HG03342 (cell line): ENCODE results near the gene RBM33.

Source experiments
- ATAC-seq: cut with Tn5 transposase; IDR thresholded peaks from one replicate; pipeline ENCODE4 v1.9.1; 2021; ENCODE audit warnings: mild to moderate bottlenecking, moderate library complexity; ENCODE audit not compliant: unreplicated experiment

RBM33 gene

DNA sequence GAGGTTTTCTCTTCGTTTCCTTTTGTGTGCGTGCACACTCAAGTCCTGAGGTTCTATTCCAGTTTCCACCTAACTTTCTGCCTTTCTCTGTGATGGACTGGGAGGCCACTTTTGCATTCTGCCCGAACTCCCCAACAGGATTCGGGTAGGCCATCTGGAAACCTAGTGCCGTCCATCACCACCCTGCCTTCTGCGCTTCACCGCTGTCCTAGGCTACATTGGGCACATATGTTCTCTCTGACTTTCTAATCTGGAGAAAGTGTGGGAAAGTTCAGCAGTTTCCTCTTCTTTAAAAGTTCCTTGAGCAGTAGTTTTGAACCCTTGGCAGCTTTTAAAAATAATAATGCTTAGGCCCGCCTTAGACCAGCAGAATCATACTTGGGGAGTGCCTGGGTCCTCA, 121.0 kb downstream of the RBM33 start:
- ATAC-seq, result no peak

GRCh38 chr7:155766386-155766785, 121.9 kb downstream of the RBM33 start:
- no peak for ATAC-seq

DNA sequence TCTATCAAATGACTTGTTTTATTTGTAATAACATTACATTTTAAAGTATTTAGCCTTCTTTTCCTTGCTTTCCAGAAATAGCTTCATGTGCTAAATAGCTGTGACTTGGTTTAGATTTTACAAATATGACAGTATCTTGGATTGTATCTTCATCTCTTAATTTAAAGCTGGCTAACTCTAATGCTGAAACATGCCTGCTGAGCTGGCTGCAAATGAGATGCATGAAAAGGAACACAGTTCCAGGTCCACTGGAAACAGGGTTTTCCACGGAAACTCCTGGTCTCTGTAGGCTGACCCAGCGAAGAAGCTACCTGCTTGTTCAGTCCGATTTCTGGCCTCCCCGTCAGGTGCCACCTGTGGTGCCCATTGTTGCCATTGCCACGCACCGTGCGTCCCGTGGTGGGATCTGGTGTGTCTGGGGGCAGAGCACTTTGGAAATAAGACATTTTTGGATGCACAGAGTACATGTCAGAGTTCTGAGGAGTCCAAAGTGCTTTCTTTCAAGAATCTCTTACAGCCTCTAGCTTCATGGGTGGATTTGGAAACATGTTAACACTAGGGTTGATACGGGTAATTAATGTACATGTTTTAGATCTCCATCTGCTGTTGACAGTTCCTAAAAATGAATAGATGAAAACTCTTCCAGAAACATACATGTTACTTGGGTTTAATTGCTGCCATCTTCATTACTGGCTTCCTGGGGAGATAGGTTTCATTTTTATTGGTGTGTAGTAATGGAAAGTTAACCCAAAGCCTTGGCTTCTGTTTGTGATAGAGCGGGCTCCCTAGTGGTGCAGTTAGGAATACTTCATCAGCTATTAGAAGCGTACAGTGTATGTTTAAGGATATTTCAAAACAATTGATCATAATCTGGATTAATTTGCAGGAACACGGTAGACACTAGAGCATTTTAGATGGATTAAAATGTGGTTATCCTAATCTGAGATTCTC, 122.8 kb downstream of the RBM33 start:
- ATAC-seq, result no peak

GRCh38 chr7:155769701-155770100, 125.2 kb downstream of the RBM33 start:
- ATAC-seq, result no peak

GRCh38 chr7:155770241-155770640, 125.8 kb downstream of the RBM33 start:
- ATAC-seq, result no peak

- no peak for ATAC-seq
Observed at GRCh38 chr7:155773531-155773930, 129.1 kb downstream of the RBM33 start.

GRCh38 chr7:155774947-155775346, 130.5 kb downstream of the RBM33 start:
- no peak for ATAC-seq

DNA sequence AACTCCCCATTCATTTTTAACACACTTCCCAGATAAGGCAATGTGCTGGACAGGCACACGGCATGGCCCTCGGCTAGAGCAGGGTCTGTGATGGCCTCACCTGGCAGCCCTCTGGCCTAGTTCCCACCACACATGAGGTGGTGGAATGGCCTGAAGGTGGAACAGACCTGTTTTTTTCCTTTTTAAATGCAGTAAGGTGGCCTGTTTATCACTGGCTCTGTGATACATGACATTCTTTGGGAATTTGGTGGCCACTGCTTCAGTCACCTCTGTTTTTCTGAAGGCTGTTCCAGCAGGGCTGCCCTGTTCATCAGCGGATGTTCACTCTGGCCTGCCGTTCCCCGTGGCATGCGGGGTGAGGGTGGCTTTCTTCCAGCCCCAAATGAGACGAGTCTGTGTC, 131.2 kb downstream of the RBM33 start:
- ATAC-seq, result no peak

GRCh38 chr7:155776606-155777005, 132.1 kb downstream of the RBM33 start:
- ATAC-seq, result no peak

- ATAC-seq, result no peak
Observed at GRCh38 chr7:155778349-155778748, 133.9 kb downstream of the RBM33 start.

- ATAC-seq, result no peak
Observed at GRCh38 chr7:155780884-155781283, 136.4 kb downstream of the RBM33 start.

- ATAC-seq, result no peak
Observed at GRCh38 chr7:155781433-155781832, 137.0 kb downstream of the RBM33 start.

DNA sequence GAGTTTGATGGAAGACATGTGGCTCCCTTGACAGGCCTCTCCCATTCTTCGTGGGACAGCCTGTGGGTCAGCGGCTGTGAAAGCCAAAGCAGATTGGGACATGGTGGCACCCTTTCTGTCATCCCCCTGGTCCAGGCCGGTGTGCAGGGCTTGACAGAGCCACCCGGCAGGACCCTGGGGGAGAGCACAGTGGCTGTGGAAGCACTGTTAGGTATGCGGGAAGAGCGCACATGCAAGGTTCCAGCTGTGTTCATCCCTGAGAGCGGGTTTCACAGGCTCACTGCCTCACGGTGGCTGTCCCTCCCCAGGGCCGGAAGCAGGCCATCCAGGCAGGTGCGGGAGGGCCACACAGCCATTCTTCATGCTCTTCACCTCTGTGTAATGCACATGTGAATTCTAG, 138.0 kb downstream of the RBM33 start:
- ATAC-seq, result no peak

DNA sequence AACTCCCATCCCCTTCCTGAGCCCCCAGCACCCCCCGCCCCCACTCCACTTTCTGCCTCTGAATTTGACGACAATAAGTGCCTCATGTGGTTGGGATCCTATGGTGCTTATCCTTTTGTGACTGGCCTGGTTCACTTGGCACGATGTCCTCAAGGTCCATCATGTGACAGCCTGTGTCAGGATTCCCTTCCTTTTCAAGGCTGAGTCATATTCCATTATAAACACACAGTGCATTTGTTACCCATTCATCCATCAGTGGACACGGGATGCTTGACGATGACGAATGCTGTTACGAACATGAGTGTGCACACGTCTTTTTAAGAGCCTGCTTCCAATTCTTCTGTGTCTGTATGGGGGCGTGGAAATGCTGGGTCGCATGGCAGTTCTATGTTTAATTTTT, 141.1 kb downstream of the RBM33 start:
- ATAC-seq, result no peak

- no peak for ATAC-seq
Observed at GRCh38 chr7:155786491-155786890, 142.0 kb downstream of the RBM33 start.

DNA sequence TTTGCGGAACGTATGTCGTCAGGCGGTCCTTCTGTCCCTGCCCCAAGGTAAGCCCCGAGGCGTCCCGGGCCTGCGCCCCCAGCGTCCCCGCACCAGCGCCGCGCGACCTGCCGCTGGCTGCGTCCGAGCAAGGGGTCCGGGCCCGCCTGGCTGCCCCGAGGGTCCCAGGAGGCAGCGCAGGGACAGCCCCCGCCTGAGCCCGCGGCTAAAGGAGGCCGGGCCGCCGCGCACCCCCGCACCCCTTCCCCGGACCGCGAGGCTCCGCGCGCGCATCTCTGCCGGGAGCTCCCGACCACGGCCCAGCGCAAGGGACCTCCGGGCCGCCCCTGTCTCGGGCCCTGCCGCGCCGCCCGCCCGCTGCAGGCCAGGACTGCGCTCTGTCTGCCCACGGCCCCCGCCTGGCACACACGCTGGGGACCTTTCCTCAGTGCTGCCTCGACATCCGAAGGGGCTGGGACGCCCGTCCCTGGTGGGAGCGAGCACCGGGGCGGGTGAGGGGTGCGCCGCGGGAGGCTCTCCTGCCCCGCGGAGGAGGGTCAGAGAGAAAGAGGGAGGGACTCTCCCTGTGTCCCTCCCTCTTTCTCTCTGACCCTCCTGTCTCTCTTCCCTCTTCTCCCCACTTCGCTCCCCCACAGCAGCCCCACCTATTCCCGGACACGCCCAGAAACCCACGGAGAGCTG, 142.8 kb downstream of the RBM33 start:
- ATAC-seq, result no peak

GRCh38 chr7:155788616-155789000, 144.1 kb downstream of the RBM33 start:
- ATAC-seq, result no peak

DNA sequence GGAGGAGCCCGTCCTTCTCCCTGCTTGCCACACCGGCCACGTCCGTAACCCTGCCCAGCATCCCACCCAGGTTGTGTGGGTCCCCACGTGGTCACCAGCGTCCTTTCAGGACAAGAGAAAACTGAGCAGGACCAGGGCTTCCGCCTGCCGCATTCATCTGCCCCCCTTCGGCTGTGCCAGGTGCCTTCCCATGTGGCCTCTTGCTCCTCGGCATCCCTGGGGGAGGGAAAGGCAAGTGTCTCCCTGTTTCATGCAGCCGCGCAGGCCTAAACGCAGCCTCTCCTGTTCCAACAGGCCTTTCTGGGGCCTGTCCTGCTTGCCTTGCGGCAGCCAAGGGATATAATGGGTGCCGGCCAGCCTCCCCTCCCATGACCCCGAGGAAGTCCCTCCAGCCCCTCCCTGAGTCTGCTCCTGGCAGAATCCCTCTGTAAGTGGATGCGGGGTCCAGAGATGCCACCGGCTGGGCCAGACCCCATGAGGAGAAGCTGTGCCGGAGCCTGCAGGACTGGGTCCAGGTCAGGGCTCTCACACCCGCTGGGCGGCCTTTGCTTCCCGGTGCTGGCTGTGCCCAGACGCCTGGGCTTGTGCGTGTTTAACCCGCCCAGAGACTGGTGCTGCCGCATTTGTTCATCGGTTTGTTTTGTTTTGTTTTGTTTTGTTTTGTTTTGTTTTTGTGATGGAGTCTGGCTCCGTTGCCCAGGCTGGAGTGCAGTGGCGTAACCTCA, 144.7 kb downstream of the RBM33 start:
- no peak for ATAC-seq

- ATAC-seq, result no peak
Observed at GRCh38 chr7:155790666-155791065, 146.2 kb downstream of the RBM33 start.

DNA sequence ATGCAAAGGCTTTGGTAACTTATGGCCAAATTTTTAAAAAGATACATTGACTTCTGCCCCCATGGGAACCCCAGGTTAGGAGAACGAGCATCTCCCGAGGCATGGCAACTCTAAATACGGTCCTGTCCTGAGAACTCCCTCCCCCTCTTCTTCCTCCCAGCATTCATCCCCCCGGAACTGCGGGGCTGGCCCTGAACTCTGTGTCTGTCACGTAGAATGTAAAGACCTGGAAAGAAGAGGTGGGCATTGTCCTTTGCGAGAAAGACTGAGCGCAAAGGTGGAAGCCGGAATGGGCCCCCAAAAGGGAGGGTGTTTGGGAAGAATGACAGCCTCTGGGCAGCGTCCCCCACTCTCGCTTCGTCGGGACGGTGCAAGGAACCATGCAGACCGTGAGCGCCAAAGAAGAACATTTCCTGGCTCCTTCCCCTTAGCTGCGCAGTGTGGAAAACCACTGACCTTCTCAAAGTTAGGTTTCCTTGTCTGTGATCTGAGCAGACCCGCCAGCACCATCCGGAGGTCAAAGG, 146.8 kb downstream of the RBM33 start:
- ATAC-seq, result no peak

GRCh38 chr7:155791836-155792235, 147.4 kb downstream of the RBM33 start:
- no peak for ATAC-seq
